HG03520 (cell line): ENCODE measurements around the gene PFKFB1.

ENCODE experiments used
- ATAC-seq: cut with Tn5 transposase; IDR thresholded peaks from one replicate; pipeline ENCODE4 v1.9.1; 2021; ENCODE audit warnings: mild to moderate bottlenecking, moderate library complexity; ENCODE audit not compliant: unreplicated experiment

Gene PFKFB1

GRCh38 chrX:54928876-54929275 is 65.1 kb downstream of the PFKFB1 start:
- ATAC-seq: no peak

DNA sequence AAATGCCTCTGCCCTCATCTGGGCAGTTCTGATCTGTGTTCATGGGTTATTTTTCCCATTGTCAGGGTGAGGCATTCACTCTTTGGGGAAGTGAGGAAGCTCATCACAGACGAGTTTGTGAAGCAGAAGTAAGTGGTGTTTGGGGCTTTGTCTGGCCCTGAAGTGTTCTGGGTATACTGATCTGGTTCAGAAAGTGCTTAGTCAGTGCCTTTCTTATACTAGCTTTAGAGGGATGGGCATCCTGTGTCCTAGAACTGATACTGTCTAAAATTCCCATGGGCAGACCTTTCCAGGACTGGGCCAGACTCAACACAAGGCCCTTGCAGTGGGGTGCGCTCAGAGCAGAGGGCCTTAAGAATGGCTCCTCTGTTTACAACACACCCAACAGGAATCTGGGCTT is 67.0 kb downstream of the PFKFB1 start:
- ATAC-seq: no peak

DNA sequence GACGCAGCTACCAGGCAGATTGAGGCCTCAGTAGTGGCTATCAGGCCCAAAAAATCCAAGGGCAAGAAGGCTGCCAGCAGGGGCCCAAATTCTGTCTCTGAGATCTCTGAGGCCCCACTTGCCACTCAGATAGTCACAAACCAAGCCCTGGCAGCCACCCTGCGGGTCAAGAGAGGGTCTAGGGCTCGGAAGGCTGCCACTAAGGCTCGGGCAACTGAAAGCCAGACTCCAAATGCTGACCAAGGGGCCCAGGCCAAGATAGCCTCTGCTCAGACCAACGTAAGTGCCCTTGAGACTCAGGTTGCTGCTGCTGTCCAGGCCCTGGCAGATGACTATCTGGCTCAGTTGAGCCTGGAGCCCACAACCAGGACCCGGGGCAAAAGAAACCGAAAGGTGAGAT is 70.6 kb downstream of the PFKFB1 start:
- ATAC-seq: no peak

- no peak for ATAC-seq
Observed at GRCh38 chrX:54922547-54922946, 71.4 kb downstream of the PFKFB1 start.

DNA sequence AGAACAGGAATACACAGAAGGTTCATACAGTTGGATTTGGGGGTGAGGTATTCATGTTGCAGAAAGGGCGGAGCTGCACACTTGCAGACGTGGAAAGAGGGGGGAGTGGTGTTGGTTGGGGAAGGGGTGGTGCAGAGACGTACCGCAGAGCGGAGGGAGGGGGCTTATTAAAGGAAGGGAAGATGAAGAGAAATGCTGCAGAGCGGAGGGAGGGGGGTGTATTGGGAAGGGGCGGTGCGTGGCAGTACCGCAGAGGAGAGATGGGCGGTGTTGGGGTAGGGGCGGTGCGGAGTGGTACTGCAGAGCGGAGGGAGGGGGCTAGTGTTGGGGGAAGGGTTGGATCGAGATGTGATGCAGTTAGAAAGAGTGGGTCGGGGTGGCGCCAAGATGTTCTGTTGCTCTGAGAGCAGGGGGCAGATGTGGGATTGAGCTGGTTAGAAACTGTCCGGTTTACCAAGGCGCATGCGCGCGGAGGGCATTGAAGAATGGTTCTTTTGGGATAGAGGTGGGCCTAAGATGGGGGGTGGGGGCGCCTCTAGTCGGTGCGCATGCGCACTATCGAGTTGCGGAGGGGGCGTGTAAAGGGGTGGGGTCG is 72.5 kb downstream of the PFKFB1 start:
- ATAC-seq: no peak

DNA sequence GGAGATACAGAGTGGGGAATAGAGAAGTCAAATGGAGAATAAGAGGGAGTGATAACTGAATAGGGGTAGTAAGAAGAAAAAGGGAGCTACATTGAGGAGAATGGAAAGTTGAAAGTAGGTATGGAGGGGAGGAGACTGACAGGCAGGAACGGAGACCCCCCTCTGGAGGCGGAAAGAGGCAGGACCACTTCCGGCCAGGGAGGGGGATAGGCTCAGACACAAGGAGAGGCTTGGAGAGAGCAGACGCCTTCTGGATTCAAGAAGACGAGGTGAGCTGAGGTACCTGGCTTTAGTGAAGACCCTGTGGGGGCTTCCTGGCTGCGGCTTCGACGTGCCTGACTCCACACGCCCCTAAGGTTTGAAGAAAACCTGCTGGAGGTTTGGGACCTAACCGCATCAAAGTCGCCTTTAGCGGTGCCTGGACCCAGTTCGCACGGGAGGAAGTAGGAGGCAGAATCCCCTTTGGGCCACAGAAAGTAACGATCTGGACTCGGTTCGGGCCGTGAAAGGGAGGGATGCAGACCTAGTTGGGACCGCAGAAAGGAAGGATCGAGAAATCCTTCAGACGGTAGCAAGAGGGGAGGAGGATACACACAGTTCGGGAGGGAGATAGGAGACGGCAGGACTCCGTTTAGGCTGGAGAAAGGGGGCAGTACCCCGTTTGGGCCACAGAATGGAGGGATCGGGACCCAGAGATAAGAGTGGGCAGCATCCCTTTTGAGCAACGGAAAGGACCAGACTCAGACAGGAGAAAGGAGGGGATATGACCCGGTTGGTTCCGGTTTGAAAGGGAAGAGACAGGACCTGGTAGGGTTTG is 73.2 kb downstream of the PFKFB1 start, which contains the start of gene TRO:
Gene TRO, plus strand, starts transcription at position 215 of the 817 bp plus-strand sequence. CDS start 1,423 bp downstream, outside the sequence.
- ATAC-seq: no peak

- ATAC-seq: no peak
Observed at GRCh38 chrX:54909941-54910340, 84.0 kb downstream of the PFKFB1 start.

- no peak for ATAC-seq
Observed at GRCh38 chrX:54894159-54894558, 99.8 kb downstream of the PFKFB1 start.

DNA sequence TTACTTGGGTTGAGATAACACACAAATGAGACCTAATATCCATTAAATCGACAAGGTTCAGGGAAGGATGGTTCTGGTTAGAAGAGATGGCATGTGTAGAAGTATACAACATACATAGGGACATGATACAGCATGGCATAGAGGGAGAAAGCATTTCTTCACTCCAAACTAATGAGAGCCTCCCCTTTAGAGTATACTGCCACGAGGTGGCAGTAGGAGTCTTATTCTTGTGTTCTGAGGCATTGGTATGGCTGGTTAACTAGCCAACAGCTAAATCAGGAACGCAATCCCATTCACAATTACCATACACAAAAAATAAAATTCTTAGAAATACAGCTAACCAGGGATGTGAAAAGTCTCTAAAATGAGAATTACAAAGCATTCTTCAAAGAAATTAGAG is 102.4 kb downstream of the PFKFB1 start:
- ATAC-seq: peak; percentile 41

DNA sequence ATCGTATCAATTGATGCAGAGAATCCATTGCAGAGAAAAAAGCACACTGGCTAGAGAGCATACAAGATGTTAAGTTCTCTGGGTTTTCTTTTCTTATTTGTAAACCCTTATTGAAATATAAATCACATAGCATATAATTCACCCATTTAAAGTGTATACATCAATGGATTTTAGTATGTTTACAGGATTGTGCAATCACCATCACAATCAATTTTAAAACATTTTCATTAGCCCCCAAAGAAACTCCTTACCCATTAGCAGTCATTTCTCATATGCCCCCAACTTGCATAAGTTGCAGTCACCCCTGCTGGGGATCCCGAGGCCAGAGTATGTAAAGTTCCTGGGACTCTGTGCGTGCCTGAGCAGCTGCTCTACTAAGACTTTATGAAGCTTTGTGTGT is 108.2 kb downstream of the PFKFB1 start:
- no peak for ATAC-seq
